22Rv1 (cell line): ENCODE data around the gene SCN1A.

Experiments
- ZFX ChIP-seq: fragments of 450-650 bp; IDR thresholded peaks from 2 replicates; pipeline ENCODE4 v1.6.1; 2017; ENCODE audit warnings: antibody characterized with exemption, borderline replicate concordance
- TF ChIP-seq, protein P1 (sequence below): fragments of 450-650 bp; IDR thresholded peaks from 2 replicates; pipeline ENCODE4 v1.5.1; 2017; ENCODE audit warnings: mild to moderate bottlenecking

DNA sequence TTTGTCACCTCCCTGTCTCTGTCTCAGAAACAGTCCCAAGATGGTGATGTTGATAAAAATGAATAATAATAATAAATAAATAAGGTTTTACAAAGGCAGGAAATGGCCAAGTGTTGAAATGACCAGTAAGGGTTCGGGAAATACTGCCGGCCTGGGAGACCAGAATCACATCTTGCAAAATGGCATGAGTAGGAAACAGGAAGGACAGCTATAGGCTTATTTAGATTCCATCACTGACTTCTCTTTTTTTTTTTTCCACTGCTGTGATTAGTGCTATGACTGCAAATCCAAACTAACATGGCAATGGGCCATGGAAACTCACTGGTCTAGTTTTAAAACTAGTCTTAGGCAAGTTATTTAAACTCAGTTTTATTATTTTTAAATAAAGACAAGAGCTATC is 60.6 kb downstream of the SCN1A start:
- TF ChIP-seq, protein P1, sequence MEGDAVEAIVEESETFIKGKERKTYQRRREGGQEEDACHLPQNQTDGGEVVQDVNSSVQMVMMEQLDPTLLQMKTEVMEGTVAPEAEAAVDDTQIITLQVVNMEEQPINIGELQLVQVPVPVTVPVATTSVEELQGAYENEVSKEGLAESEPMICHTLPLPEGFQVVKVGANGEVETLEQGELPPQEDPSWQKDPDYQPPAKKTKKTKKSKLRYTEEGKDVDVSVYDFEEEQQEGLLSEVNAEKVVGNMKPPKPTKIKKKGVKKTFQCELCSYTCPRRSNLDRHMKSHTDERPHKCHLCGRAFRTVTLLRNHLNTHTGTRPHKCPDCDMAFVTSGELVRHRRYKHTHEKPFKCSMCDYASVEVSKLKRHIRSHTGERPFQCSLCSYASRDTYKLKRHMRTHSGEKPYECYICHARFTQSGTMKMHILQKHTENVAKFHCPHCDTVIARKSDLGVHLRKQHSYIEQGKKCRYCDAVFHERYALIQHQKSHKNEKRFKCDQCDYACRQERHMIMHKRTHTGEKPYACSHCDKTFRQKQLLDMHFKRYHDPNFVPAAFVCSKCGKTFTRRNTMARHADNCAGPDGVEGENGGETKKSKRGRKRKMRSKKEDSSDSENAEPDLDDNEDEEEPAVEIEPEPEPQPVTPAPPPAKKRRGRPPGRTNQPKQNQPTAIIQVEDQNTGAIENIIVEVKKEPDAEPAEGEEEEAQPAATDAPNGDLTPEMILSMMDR: no peak
- TF ChIP-seq ZFX: no peak
